Smooth muscle cell of trachea (primary cell): ENCODE data around the gene FAM169A. TPM values are rescaled to one million over a fixed set of nuclear protein-coding genes. Genes with fewer than 3 reads are reported as not detected.

Source experiments
- total RNA-seq: library from RNA; depleted of rRNA; stranded (reverse); fragments of >200 nt; gene quantifications from 2 replicates; pipeline ENCODE4 v1.2.1, GENCODE V29; 2014

The FAM169A gene, protein sequence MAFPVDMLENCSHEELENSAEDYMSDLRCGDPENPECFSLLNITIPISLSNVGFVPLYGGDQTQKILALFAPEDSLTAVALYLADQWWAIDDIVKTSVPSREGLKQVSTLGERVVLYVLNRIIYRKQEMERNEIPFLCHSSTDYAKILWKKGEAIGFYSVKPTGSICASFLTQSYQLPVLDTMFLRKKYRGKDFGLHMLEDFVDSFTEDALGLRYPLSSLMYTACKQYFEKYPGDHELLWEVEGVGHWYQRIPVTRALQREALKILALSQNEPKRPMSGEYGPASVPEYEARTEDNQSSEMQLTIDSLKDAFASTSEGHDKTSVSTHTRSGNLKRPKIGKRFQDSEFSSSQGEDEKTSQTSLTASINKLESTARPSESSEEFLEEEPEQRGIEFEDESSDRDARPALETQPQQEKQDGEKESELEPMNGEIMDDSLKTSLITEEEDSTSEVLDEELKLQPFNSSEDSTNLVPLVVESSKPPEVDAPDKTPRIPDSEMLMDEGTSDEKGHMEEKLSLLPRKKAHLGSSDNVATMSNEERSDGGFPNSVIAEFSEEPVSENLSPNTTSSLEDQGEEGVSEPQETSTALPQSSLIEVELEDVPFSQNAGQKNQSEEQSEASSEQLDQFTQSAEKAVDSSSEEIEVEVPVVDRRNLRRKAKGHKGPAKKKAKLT
- 0.17 and 0.29 TPM in 2 replicates for total RNA-seq

DNA sequence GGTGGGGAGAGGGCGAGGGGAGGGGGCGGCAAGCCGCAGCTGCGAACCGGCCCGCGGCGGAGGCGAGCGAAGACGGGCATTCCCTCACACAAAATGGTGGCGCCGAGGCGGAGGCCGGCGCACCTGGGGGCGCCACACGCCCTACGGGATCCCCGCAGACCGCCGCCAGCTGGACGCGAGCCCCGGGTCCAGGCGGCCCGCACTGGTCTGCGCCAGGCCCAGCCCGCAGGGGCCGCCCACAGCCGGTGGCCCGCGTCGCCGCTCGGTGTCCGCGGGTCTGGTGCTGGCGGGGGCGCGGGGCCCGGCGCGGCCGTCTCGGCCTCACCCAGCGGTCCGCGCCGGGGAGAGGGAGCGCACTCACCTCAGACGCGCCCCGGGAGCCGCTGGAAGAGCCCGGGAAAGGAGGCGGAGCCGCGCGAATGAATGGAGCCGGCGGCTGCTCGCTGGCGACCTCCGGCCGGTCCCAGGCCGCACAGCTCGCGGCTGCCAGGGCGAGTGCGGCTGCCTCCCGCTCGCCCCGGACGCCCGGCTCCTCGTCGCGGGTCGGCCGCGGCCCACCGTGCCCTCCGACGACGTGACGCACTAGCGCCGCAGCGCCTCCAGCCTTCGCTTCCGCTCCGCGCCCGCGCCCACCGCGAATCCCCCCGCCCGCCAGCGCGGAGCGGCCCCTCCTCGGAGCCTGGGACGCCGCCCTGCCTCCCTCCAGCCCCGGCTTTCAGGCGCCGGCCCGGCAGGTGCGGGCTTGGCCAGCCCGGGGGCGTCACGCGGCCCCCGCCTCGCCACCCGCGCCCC, at the start of gene FAM169A:
Gene FAM169A (minus strand): TSS at position 584 of the 792 bp plus-strand sequence. CDS start 24,711 bp downstream, outside the sequence.

DNA sequence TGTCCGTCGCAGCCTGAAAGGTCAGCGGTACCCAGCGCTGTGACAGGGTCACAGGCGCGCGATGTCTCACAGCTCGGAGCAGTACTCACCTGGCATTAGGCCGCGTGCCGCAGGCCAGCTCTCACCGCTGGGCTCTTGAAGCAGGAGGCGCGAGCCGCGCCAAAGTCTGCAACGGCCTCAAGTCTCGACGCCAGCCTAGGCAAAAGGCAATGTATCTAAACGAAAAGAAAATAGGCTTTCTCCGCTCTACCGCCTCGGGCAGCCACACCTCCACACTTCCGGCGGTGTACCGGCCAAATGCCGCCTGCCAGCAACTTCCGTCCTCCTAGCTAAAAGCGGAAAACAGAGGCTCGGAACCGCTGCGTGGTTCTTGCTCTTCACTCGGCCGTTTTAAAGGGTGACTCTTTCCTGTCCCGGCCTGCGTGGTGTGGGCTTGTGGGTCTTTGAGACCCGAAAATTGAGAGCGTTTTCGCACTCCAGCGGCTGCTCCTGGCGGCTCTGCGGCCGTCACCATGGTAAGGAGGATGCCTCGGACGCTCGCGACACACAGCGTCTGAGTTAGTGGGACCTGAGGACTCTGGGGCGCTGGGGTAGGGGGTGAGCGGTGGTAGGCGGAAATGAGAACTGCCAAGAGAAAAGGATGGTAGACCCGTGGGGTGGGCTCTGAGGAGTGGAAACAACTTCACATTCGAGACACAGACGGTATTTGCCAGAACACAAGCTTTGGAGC, 99.2 kb downstream of the FAM169A start, which contains the start of the genes GFM2 and NSA2:
Gene GFM2 (minus strand): TSS at position 269 of the 730 bp plus-strand sequence. CDS start 3,375 bp downstream, outside the sequence.
Gene NSA2 (plus strand): TSS at position 401 of the 730 bp plus-strand sequence. CDS start 112 bp downstream, at position 513.

Other genes with a start within 250 kb of the FAM169A start
- 16.1 and 25.6 TPM in 2 replicates for gene ENC1, start 225.7 kb downstream of the FAM169A start, total RNA-seq
- gene HEXB, start 181.2 kb downstream of the FAM169A start, total RNA-seq = 335 and 471 TPM in 2 replicates
- 34.9 and 40.4 TPM in 2 replicates for gene GFM2, start 99.3 kb downstream of the FAM169A start, total RNA-seq
- 95.8 and 125 TPM in 2 replicates for gene NSA2, start 99.1 kb downstream of the FAM169A start, total RNA-seq
- 1.6 and 2.3 TPM in 2 replicates for gene GCNT4, start 186.2 kb upstream of the FAM169A start, total RNA-seq